HUES6 (cell line): Measurements from ENCODE around the gene CALHM2.
"Not testable (repeated sequence)": the region's sequence is repeated elsewhere in the genome, so short reads cannot be mapped to it uniquely, and the experiment has no call there.

Source experiments
- H3K27ac ChIP-seq: 2 replicates; pipeline ENCODE4 v1.7.0; 2013; ENCODE audit warnings: low read depth, mild to moderate bottlenecking, low read length, inconsistent platforms
- H3K27me3 ChIP-seq: 2 replicates; pipeline ENCODE4 v1.6.1; 2013; ENCODE audit warnings: low read length; ENCODE audit not compliant: control insufficient read depth, insufficient read depth
- H3K36me3 ChIP-seq: 2 replicates; pipeline ENCODE4 v1.6.1; 2013; ENCODE audit warnings: low read length; ENCODE audit not compliant: control insufficient read depth, insufficient read depth
- H3K4me1 ChIP-seq: 2 replicates; pipeline ENCODE4 v1.6.1; 2013; ENCODE audit warnings: low read length; ENCODE audit not compliant: control insufficient read depth, insufficient read depth
- H3K4me3 ChIP-seq: 2 replicates; pipeline ENCODE4 v1.5.1; 2013; ENCODE audit warnings: low read depth, low read length
- H3K9ac ChIP-seq: one replicate; pipeline ENCODE4 v1.6.1; 2013; ENCODE audit warnings: mild to moderate bottlenecking, low read length
- H3K9me3 ChIP-seq: 2 replicates; pipeline ENCODE4 v1.6.1; 2013; ENCODE audit warnings: low read depth, low read length; ENCODE audit not compliant: control insufficient read depth, insufficient read depth

The CALHM2 gene

DNA sequence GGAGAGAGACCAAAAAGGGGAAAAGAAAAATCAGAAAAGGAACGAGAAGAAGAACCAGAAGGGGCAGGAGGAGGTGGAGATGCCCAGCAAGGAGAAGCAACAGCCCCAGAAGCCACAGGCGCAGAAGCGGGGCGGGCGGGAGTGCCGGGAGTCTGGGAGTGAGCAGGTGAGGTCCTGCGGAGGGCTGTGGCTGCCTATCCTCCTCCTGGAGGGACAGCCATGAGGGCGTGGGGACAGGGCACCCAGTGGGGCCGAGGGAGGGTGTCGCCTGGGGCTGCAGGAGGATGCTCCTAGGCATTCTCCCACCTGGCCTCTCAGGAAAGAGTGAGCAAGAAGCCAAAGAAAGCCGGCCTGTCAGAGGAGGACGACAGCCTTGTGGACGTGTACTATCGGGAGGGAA lies 11.8 kb downstream of the CALHM2 start:
- Histone ChIP-seq H3K27ac (no peak overlapping the region), H3K4me1 (no peaks in the 10 kb centered on the region), H3K36me3 (peaks cover 96% of the 10 kb centered on the region), H3K9ac (no peak overlapping the region), H3K27me3 (no peaks in the 10 kb centered on the region), H3K9me3 (no peaks in the 10 kb centered on the region), H3K4me3 (no peak overlapping the region)

- no peak overlapping the region for H3K9ac ChIP-seq
- no peaks in the 10 kb centered on the region for H3K4me1 ChIP-seq
- H3K4me3 ChIP-seq: no peak overlapping the region
- no peak overlapping the region for H3K27ac ChIP-seq
- peaks cover 94% of the 10 kb centered on the region for H3K36me3 ChIP-seq
- no peaks in the 10 kb centered on the region for H3K9me3 ChIP-seq
- H3K27me3 ChIP-seq: no peaks in the 10 kb centered on the region
Observed at GRCh38 chr10:103439776-103440175, 12.4 kb downstream of the CALHM2 start.

DNA sequence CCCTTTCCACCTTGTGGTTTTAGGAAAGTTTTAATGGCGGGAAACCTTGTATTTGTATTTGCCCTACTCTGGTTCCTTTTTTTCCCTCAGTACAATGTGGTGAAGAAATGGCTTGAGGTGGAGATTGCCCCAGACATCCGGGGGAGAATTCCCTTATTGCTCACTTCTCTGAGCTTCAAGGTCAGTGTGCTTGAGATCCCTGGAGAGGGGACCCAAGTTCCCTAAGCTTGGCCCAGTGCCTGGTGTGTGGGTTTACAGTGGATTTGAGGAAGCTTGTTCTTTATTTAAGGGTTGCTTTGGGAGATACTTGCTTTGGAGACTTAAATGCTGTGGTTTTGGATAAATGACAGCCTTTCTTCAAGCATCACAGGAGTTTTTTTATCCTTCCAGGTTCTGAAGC lies 18.3 kb downstream of the CALHM2 start:
- Histone ChIP-seq H3K27me3 (no peaks in the 10 kb centered on the region), H3K4me3 (no peak overlapping the region), H3K4me1 (no peaks in the 10 kb centered on the region), H3K9ac (no peak overlapping the region), H3K36me3 (peaks cover 90% of the 10 kb centered on the region), H3K9me3 (no peaks in the 10 kb centered on the region), H3K27ac (no peak overlapping the region)

GRCh38 chr10:103431902-103432301 lies 20.3 kb downstream of the CALHM2 start:
- Histone ChIP-seq H3K4me3 (no peak overlapping the region), H3K9ac (no peak overlapping the region), H3K9me3 (no peaks in the 10 kb centered on the region), H3K36me3 (peaks cover 92% of the 10 kb centered on the region), H3K27ac (no peak overlapping the region), H3K27me3 (no peaks in the 10 kb centered on the region), H3K4me1 (no peaks in the 10 kb centered on the region)

DNA sequence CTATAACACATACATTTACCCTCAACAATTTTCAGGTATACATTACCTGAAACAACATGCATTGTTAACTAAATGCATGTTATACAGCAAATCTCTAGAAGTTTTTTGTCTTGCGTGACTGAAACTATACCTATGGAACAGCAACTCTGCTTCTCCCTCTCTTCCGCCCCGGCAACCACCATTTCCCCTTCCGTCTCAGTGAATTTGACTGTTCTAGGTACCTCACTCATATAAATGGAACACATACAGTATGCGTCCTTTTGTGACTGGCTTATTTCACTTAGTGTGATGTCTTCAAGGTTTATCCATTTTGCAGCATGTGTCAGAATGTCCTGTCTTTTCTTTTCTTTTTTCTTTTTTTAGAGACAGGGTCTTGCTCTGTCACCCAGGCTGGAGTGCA lies 22.5 kb downstream of the CALHM2 start:
- H3K36me3 ChIP-seq: peaks cover 93% of the 10 kb centered on the region
- no peaks in the 10 kb centered on the region for H3K4me1 ChIP-seq
- H3K9me3 ChIP-seq: no peaks in the 10 kb centered on the region
- H3K27ac ChIP-seq: no peak overlapping the region
- no peak overlapping the region for H3K4me3 ChIP-seq
- no peak overlapping the region for H3K9ac ChIP-seq
- H3K27me3 ChIP-seq: no peaks in the 10 kb centered on the region

DNA sequence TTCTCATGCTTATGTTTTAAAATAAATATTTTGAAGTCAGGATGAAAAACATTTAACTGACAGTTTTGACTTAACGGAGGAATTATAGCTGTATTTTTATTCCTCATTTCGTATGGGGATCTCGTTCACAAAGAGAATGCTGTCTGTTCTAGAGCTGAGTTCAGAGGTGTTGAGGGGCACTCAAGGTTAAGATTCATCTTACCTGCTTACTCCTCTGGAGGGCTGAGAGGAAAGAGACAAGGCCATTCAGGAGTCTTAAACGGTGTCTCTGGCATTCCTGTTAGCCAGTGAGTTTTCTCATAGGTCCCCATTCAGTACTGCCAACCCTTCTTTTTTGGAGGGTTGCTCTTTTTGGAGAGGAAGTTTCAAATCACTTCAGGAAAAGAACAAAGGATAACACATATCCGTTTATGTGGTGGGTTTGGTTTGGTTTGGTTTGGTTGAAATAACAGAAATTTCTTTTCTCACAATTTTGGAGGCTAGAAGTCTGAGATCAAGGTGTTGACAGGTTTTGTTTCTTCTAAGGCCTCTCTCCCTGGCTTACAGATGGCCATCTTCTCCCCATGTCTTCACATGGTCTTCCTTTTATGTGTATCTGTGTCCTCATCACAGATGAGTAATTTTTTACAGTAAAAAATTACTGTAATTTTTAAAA lies 23.1 kb downstream of the CALHM2 start:
- no peaks in the 10 kb centered on the region for H3K4me1 ChIP-seq
- H3K4me3 ChIP-seq: no peak overlapping the region
- peaks cover 93% of the 10 kb centered on the region for H3K36me3 ChIP-seq
- H3K27me3 ChIP-seq: no peaks in the 10 kb centered on the region
- H3K9ac ChIP-seq: no peak overlapping the region
- H3K9me3 ChIP-seq: no peaks in the 10 kb centered on the region
- no peak overlapping the region for H3K27ac ChIP-seq

DNA sequence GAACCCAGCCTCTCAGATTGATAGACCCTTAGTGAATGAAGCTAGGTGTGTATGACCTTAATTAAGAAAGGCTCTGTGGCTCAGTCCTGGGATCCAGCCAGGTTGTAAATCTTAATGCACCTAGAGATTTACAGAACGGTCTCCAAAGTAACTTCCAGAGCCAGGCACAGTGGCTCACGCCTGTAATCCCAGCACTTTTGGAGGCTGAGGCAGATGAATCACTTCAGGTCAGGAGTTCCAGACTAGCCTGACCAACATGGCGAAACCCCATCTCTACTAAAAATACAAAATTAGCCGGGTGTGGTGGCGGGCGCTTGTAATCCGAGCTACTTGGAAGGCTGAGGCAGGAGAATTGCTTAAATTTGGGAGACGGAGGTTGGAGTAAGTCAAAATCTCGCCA lies 24.3 kb downstream of the CALHM2 start:
- Histone ChIP-seq H3K4me3 (no peak overlapping the region), H3K36me3 (peaks cover 94% of the 10 kb centered on the region), H3K27ac (no peak overlapping the region), H3K9ac (no peak overlapping the region), H3K9me3 (no peaks in the 10 kb centered on the region), H3K27me3 (no peaks in the 10 kb centered on the region), H3K4me1 (no peaks in the 10 kb centered on the region)

DNA sequence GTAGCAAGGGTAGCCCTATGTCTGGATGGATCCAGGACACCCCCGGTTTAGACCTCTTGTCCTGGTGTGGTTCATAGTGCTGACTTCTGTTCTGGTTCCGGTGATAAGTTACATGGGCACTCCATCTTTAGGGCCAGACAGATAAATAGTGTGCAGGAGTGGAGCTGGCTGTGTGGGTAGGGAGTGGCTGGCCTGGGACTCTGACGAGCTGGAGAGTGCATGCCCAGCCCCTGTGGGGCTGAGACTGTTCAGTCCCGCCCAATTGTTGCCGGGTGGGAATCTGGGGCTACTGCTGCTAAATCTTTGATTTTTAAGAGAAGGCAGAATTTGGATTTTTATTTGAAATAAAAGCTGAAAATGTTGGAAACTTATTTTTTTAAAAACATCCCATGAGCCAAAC lies 28.4 kb downstream of the CALHM2 start:
- Histone ChIP-seq H3K27me3 (no peaks in the 10 kb centered on the region), H3K4me1 (no peaks in the 10 kb centered on the region), H3K27ac (no peak overlapping the region), H3K36me3 (peaks cover 93% of the 10 kb centered on the region), H3K9me3 (no peaks in the 10 kb centered on the region), H3K9ac (no peak overlapping the region), H3K4me3 (no peak overlapping the region)

- H3K27ac ChIP-seq: no peak overlapping the region
- no peak overlapping the region for H3K9ac ChIP-seq
- H3K9me3 ChIP-seq: no peaks in the 10 kb centered on the region
- no peaks in the 10 kb centered on the region for H3K4me1 ChIP-seq
- H3K36me3 ChIP-seq: peaks cover 95% of the 10 kb centered on the region
- no peaks in the 10 kb centered on the region for H3K27me3 ChIP-seq
- no peak overlapping the region for H3K4me3 ChIP-seq
Observed at GRCh38 chr10:103419101-103419500, 33.1 kb downstream of the CALHM2 start.

GRCh38 chr10:103417601-103418000 lies 34.6 kb downstream of the CALHM2 start:
- Histone ChIP-seq H3K36me3 (peaks cover 95% of the 10 kb centered on the region), H3K27ac (no peak overlapping the region), H3K9ac (no peak overlapping the region), H3K9me3 (no peaks in the 10 kb centered on the region), H3K4me1 (no peaks in the 10 kb centered on the region), H3K4me3 (no peak overlapping the region), H3K27me3 (no peaks in the 10 kb centered on the region)

DNA sequence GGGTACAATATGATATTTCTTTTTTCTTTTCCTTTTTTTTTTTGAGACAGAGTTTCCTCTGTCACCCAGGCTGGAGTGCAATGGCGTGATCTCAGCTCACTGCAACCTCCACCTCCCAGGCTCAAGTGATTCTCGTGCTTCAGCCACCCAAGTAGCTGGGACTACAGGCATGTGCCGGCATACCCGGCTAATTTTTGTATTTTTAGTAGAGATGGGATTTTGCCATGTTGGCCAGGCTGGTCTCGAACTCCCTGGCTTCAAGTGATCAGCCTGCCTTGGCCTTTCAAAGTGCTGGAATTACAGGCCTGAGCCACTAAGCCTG lies 35.1 kb downstream of the CALHM2 start:
- not testable (repeated sequence) for H3K9ac ChIP-seq, H3K27ac ChIP-seq, H3K9me3 ChIP-seq, H3K4me3 ChIP-seq, H3K4me1 ChIP-seq, H3K27me3 ChIP-seq
- H3K36me3 ChIP-seq: peaks cover 95% of the 10 kb centered on the region
